Measurements from ENCODE around the gene ABHD16B. TPM values are rescaled to one million over a fixed set of nuclear protein-coding genes. Genes with fewer than 3 reads are reported as not detected.

The ABHD16B gene
- total and polyA plus RNA-seq, 2 donors (not counting 3 experiments of a cell fraction or from before 2014, with no cell fraction given) = not detected

- Histone ChIP-seq H3K9me1 (replicated peaks; ENCODE audit: control insufficient read depth, extremely low read depth, insufficient read depth, low read length) (no peaks in the 10 kb centered on the region), H3K27ac (ENCODE audit: insufficient read depth, low read depth, low read length) (no peak overlapping the region), H4K20me1 (replicated peaks; ENCODE audit: control insufficient read depth, extremely low read depth, insufficient read depth, low read length) (no peaks in the 10 kb centered on the region), H3K9me3 (replicated peaks; ENCODE audit: control insufficient read depth, insufficient read depth, low read length) (no peaks in the 10 kb centered on the region), H3K36me3 (ENCODE audit: control insufficient read depth in 2 of 2, extremely low read depth in 1 of 2, insufficient read depth in 2 of 2, low read length in 2 of 2) (peaks cover 15 to 59% of the 10 kb centered on the region in 2 experiments), H3K79me2 (ENCODE audit: control insufficient read depth, insufficient read depth, low read length) (peaks cover 8% of the 10 kb centered on the region), H2AFZ (ENCODE audit: low read depth, low read length) (no peak overlapping the region), H3K4me3 (replicated peaks in 1 of 3; ENCODE audit: insufficient read depth in 1 of 3, low read depth in 1 of 3, low read length in 3 of 3) (no peak overlapping the region), H3K27me3 (ENCODE audit: control insufficient read depth in 2 of 2, insufficient read depth in 2 of 2, low read length in 2 of 2) (no peaks in the 10 kb centered on the region), H3K4me1 (ENCODE audit: control insufficient read depth, extremely low read depth, insufficient read depth, low read length) (peaks cover 4% of the 10 kb centered on the region), H3K9ac (replicated peaks; ENCODE audit: extremely low read depth, insufficient read depth, low read length) (no peak overlapping the region), H3K4me2 (ENCODE audit: insufficient read depth, low read length) (no peak overlapping the region)
- ChIA-PET CTCF (no interaction called here), POLR2A (no interaction called here)
- intact Hi-C loops (cut with micrococcal nuclease) = loop anchor here (10.0 kb wide), 1 partner anchor 165 kb away; no protein-coding TSS in a partner anchor
- no peak for TF ChIP-seq JUN (IDR thresholded peaks at IDR 0.05; ENCODE audit: borderline replicate concordance, insufficient read depth, insufficient read length, low read depth)
- no peak for TF ChIP-seq POLR2A (IDR thresholded peaks at IDR 0.05; ENCODE audit: low read depth, low read length)
- no peak for TF ChIP-seq GATA2 (IDR thresholded peaks at IDR 0.05; ENCODE audit: insufficient read depth, insufficient read length, low read depth, low read length)
- no peak for TF ChIP-seq FOS (IDR thresholded peaks at IDR 0.05; ENCODE audit: borderline replicate concordance, insufficient read depth, low read length)
- TF ChIP-seq CTCF (IDR thresholded peaks at IDR 0.05; ENCODE audit: extremely low read depth in 1 of 2, insufficient read depth in 1 of 2, low read depth in 1 of 2, low read length in 2 of 2) = no peak
- no peak for TF ChIP-seq POLR2AphosphoS5 (IDR thresholded peaks at IDR 0.05; ENCODE audit: insufficient read depth, low read depth, low read length)
- TF ChIP-seq MYC (IDR thresholded peaks at IDR 0.05; ENCODE audit: low read depth, low read length) = no peak
- no peak for TF ChIP-seq MAX (IDR thresholded peaks at IDR 0.05; ENCODE audit: insufficient read depth, insufficient read length)
- TF ChIP-seq EZH2 (IDR thresholded peaks at IDR 0.05; ENCODE audit: borderline replicate concordance, low read depth, low read length, severe bottlenecking) = no peak
- no TSS peak for BruUV-seq (replicated peaks)
- FAIRE-seq (no peak), DNase-seq (ENCODE audit: low read depth, low spot score) (no peak)
- dilution Hi-C loops (cut with MboI; ENCODE audit: extremely low pct_ligation_motif_present, low sequenced_read_pairs) = no loop called here
Measured at GRCh38 chr20:63889241-63890200, 28.2 kb downstream of the ABHD16B start.

Data from endothelial cell of umbilical vein (primary cell).